CD4-positive, alpha-beta T cell treated with Interleukin-15 for 1 hour (primary cell): Measurements from ENCODE around the gene VPS37D.
"Not testable (repeated sequence)": the region's sequence is repeated elsewhere in the genome, so short reads cannot be mapped to it uniquely, and the experiment has no call there.

Source experiments
- DNase-seq: peaks from one replicate; pipeline ENCODE4 v3.0.0-alpha.2; 2020

Gene VPS37D

GRCh38 chr7:73706126-73707044, 38.8 kb downstream of the VPS37D start:
- no peak for DNase-seq

GRCh38 chr7:73707045-73707631, 39.5 kb downstream of the VPS37D start:
- DNase-seq, result peak; percentile 46

- DNase-seq, result no peak
Observed at GRCh38 chr7:73708961-73709549, 41.4 kb downstream of the VPS37D start.

GRCh38 chr7:73712773-73713172, 45.1 kb downstream of the VPS37D start:
- DNase-seq, result no peak

GRCh38 chr7:73713319-73713718, 45.7 kb downstream of the VPS37D start:
- DNase-seq, result not testable (repeated sequence)

DNA sequence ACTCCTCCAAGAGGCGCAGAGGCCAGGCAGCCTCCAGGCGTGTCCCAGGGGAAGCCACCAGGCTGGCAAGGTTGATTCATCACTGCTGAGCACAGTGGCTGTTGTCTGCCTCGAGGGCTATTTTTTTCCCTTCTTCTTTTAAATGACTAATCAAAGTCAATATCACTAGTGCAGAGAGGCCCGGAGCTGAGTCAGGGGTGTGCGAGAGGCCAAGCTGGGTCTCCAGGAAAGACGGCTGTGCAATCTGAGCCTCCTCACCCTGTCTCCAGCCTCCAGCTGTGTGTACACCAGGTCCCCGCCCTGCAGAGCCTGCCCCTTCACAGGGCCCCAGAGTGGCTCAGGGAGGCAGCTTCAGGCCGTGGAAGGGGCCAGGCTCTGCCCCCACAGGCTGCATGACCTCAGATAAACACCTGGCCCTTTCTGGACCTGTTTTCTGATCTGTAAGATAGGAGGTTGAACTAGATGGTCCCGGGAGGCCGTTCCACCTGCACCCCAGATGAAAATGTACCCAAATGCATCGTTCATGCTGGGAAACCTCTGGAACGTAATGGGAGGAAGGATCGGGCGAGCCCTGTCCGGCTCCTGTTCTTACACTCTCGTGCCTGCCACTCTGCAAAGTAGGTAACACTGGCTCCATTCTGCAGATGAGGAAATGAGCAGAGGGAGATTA, 48.2 kb downstream of the VPS37D start:
- peak; percentile 48 for DNase-seq

DNA sequence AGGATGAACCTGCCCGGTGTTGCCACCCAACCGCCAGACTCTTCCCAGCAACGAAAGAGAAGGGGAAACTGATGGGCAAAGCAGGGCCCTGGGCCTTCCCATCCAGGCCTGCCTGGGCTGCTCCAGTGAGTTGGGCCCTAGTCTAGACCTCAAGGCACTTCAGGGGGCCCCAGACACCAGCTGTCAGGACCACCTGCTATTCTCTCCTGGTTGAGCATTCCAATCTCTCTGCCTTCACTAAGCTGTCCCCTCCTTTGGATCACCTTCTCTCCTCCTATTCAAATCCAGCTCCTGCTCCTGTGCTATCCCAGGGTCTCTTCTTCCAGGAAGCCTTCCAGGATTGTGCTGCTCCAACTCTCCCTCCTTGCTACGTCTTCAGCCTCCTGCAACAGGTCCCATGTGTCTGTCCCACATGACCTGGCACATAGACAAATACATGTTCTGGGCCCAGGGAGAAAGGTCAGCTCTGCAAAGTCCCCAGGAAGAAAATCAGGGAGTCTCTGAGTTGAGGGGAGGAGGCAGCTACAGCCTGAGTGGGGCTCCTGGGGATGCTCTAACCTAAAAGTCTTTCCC, 48.8 kb downstream of the VPS37D start:
- no peak for DNase-seq

- DNase-seq, result no peak
Observed at GRCh38 chr7:73717025-73717807, 49.6 kb downstream of the VPS37D start.

- DNase-seq, result peak; percentile 71
Observed at GRCh38 chr7:73717991-73718405, 50.4 kb downstream of the VPS37D start.

DNA sequence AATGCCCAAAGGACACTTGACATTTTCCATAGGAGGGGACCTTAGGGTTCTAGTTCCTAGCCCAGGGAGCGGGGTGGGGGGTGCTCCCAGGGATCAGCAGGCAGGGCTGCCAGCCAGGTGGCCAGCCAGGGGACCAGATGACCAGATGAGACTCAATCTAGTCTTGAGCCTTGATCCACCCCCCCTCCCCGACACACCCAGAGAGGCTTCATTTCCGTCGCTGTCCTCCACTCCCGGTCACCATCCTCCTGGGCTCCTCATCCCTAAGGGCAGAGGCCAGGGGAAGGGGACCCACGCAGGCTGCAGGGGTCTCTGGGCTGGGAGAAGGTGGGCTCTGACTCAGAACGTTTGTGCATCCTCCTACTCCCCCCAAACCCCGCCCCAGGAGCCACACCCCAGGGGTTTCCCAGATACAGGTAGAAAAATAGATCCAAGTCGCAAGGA, 50.8 kb downstream of the VPS37D start:
- no peak for DNase-seq

GRCh38 chr7:73718905-73719805, 51.5 kb downstream of the VPS37D start, which contains the start of gene STX1A:
TSS of gene STX1A (minus strand) at chr7:73719669. CDS start at chr7:73719631, 38 bp downstream.
- peak; percentile 72 for DNase-seq

- no peak for DNase-seq
Observed at GRCh38 chr7:73719806-73720169, 52.2 kb downstream of the VPS37D start.

GRCh38 chr7:73720443-73720842, 52.8 kb downstream of the VPS37D start:
- DNase-seq, result not testable (repeated sequence)

DNA sequence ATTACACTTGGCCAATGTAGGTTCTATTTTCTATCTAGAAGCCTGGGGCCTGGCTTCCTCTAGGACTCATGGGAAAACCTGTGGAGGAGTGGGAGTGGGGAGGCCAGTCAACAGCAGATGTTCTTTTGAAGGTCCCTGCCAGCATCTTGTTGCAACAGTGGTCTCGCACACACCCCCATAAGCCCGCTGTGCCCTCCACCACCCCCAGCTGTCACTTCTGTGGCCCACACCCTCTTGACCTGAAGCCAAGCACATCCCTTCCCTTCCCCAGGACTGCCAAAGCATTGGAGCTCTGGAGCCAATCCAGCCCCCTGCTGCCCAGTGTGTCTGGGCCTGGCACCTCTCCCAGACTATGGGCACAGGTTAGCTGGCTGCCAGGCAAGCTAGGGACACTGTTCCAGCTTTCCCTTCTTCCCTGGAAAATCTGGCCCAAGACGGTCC, 53.8 kb downstream of the VPS37D start:
- no peak for DNase-seq
